Spinal cord (tissue), 10 donors: Measurements from ENCODE around the gene PLOD1. TPM values are rescaled to one million over a fixed set of nuclear protein-coding genes. Genes with fewer than 3 reads are reported as not detected.
A peak's percentile ranks its signal among the peaks of the same experiment; 100 is the strongest.
"Not testable (repeated sequence)": the region's sequence is repeated elsewhere in the genome, so short reads cannot be mapped to it uniquely, and the experiment has no call there.

Experiments used
- DNase-seq, 6 donors: peaks; one replicate each; pipeline versions ENCODE4 v3.0.0 to v3.0.0-alpha.2; 2013 to 2015; ENCODE audit warnings: low spot score in 6 of 6, low read depth in 4 of 6
- H3K27ac ChIP-seq: one replicate; pipeline ENCODE4 v1.5.1; 2013; ENCODE audit warnings: low read depth, low read length, control low read depth
- H3K27me3 ChIP-seq: one replicate; pipeline ENCODE4 v1.6.1; 2013; ENCODE audit warnings: low read length; ENCODE audit not compliant: control insufficient read depth, insufficient read depth
- H3K36me3 ChIP-seq: one replicate; pipeline ENCODE4 v1.6.1; 2013; ENCODE audit warnings: low read length; ENCODE audit not compliant: control insufficient read depth, insufficient read depth
- H3K4me1 ChIP-seq: one replicate; pipeline ENCODE4 v1.6.1; 2013; ENCODE audit warnings: low read length; ENCODE audit not compliant: control insufficient read depth, insufficient read depth
- H3K4me3 ChIP-seq: one replicate; pipeline ENCODE4 v1.5.1; 2013; ENCODE audit warnings: low read depth, low read length, control low read depth
- H3K9me3 ChIP-seq: one replicate; pipeline ENCODE4 v1.6.1; 2013; ENCODE audit warnings: low read length; ENCODE audit not compliant: control insufficient read depth, insufficient read depth
- WGBS: methylation state at CpG from one replicate; pipeline ENCODE4 v1.1.5; 2013; ENCODE audit warnings: missing lambda C conversion rate; ENCODE audit not compliant: insufficient coverage; 5-methylcytosine and 5-hydroxymethylcytosine counted together
- polyA plus RNA-seq, 2 donors: library from polyadenylated mRNA; unstranded; fragments of 120-200 nt; gene quantifications; one replicate each; pipeline ENCODE4 v1.2.1, GENCODE V29; 2013; ENCODE audit not compliant: insufficient read length in 2 of 2
- total RNA-seq, 2 donors: library from RNA; depleted of rRNA in 1 of 2; stranded (reverse); fragments of 120-200 nt in 1 of 2; fragments of >200 nt in 1 of 2; gene quantifications; one replicate each; pipeline versions ENCODE4 v1.2.3 to v1.2.4, GENCODE V29; 2013 to 2014
- donor health status: healthy.

Gene PLOD1
- total and polyA plus RNA-seq, 4 donors, result 47.7 to 108 (median 73.2) TPM

DNA sequence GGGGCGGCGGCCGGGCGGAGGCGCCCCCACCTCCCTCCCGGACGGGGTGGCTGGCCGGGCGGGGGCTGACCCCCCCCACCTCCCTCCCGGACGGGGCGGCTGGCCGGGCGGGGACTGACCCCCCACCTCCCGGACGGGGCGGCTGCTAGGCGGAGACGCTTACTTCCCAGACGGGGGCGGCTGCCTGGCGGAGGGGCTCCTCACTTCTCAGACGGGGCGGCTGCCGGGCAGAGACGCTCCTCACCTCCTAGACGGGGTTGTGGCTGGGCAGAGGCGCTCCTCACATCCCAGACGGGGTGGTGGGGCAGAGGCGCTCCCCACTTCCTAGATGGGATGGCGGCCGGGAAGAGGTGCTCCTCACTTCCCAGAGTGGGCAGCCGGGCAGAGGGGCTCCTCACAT is 73.8 kb downstream of the PLOD1 start:
- DNase-seq, H3K27me3 ChIP-seq, H3K27ac ChIP-seq, H3K9me3 ChIP-seq, H3K4me1 ChIP-seq, H3K4me3 ChIP-seq: not testable (repeated sequence)
- H3K36me3 ChIP-seq, result peaks cover 92% of the 10 kb centered on the region
- 94% methylated on average over 17 of the region's 33 CpGs for WGBS

DNA sequence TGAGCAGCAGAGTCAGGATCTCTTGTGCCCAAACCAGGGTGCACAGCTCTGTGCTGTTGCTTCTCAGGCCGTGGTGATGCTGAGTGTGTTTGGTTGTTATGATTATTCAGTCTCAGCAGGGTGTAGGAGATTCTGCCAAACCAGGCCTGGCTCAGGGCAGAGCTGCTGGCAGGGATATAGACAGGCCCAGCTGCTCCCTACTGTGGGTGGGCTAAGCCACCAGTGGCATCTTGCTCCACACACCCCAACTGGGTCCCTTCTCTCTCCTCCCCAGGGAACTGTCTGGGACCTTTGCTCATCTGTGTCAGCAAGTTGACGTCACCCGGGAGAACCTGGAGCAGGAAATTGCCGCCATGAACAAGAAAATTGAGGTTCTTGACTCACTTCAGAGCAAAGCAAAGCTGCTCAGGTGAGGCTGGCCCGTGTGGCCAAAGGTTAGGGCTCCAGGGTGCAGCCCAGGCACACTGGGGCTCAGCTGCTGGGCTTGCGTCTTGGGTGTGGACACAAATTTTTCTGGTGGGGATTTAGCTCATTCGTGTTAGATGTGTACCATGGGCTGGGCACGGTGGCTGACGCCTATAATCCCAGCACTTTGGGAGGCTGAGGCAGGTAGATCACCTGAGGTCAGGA is 74.9 kb downstream of the PLOD1 start:
- H3K4me1 ChIP-seq, result no peaks in the 10 kb centered on the region
- WGBS, result 93% methylated on average over 9 of the region's 9 CpGs
- no peaks in the 10 kb centered on the region for H3K9me3 ChIP-seq
- peak in 1 of 6 donors; percentile 29 for DNase-seq
- no peak overlapping the region for H3K27ac ChIP-seq
- H3K4me3 ChIP-seq, result no peak overlapping the region
- no peaks in the 10 kb centered on the region for H3K27me3 ChIP-seq
- peaks cover 88% of the 10 kb centered on the region for H3K36me3 ChIP-seq

- WGBS, result 85% methylated on average over 12 of the region's 16 CpGs
- Histone ChIP-seq H3K4me3 (no peak overlapping the region), H3K36me3 (peaks cover 73% of the 10 kb centered on the region), H3K4me1 (no peaks in the 10 kb centered on the region), H3K9me3 (no peaks in the 10 kb centered on the region), H3K27me3 (no peaks in the 10 kb centered on the region), H3K27ac (no peak overlapping the region)
- no peak for DNase-seq
Measured at GRCh38 chr1:12010746-12011570, 76.4 kb downstream of the PLOD1 start.

GRCh38 chr1:12011998-12012397 is 77.5 kb downstream of the PLOD1 start:
- H3K4me3 ChIP-seq, result no peak overlapping the region
- H3K9me3 ChIP-seq, result no peaks in the 10 kb centered on the region
- WGBS, result 96% methylated on average over 4 of the region's 4 CpGs
- H3K36me3 ChIP-seq, result peaks cover 62% of the 10 kb centered on the region
- H3K27me3 ChIP-seq, result no peaks in the 10 kb centered on the region
- no peaks in the 10 kb centered on the region for H3K4me1 ChIP-seq
- H3K27ac ChIP-seq, result no peak overlapping the region
- no peak for DNase-seq

- Histone ChIP-seq H3K36me3 (peaks cover 55% of the 10 kb centered on the region), H3K4me3 (no peak overlapping the region), H3K4me1 (no peaks in the 10 kb centered on the region), H3K9me3 (no peaks in the 10 kb centered on the region), H3K27ac (no peak overlapping the region), H3K27me3 (no peaks in the 10 kb centered on the region)
- DNase-seq, result no peak
- WGBS, result 94% methylated on average over 4 of the region's 8 CpGs
Measured at GRCh38 chr1:12012560-12013316, 78.2 kb downstream of the PLOD1 start.

GRCh38 chr1:12014141-12014991 is 79.8 kb downstream of the PLOD1 start:
- peaks cover 44% of the 10 kb centered on the region for H3K36me3 ChIP-seq

DNA sequence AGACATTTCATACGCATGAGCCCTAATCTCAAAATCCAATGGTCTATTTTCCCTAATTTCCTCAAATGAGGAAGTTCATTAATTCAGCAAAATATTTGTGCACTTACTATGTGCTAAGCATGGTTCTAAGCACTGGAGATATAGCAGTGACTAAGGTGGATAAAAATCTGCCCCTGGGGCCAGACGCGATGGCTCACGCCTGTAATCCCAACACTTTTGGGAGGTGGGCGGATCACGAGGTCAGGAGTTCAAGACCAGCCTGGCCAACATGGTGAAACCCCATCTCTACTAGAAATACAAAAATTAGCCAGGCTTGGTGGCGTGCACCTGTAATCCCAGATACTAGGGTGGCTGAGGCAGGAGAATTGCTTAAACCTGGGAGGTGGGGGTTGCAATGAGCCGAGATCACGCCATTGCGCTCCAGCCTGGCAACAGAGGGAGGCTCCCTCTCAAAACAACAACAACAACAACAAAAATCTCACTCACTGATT is 80.5 kb downstream of the PLOD1 start:
- Histone ChIP-seq H3K9me3 (no peaks in the 10 kb centered on the region), H3K4me3 (no peak overlapping the region), H3K36me3 (peaks cover 37% of the 10 kb centered on the region), H3K4me1 (peaks cover 4% of the 10 kb centered on the region), H3K27me3 (no peaks in the 10 kb centered on the region), H3K27ac (no peak overlapping the region)
- DNase-seq, result no peak
- WGBS, result 100% methylated on average over 6 of the region's 10 CpGs

More at GRCh38 chr1:12014141-12014991, 79.8 kb downstream of the PLOD1 start:
- H3K4me1 ChIP-seq, result no peaks in the 10 kb centered on the region
- no peak for DNase-seq
- 87% methylated on average over 14 of the region's 16 CpGs for WGBS
- H3K27me3 ChIP-seq, result no peaks in the 10 kb centered on the region
- H3K9me3 ChIP-seq, result no peaks in the 10 kb centered on the region
- H3K27ac ChIP-seq, result no peak overlapping the region
- H3K4me3 ChIP-seq, result no peak overlapping the region

GRCh38 chr1:12015499-12015898 is 81.0 kb downstream of the PLOD1 start:
- H3K27me3 ChIP-seq, result no peaks in the 10 kb centered on the region
- no peak overlapping the region for H3K4me3 ChIP-seq
- H3K27ac ChIP-seq, result no peak overlapping the region
- no peaks in the 10 kb centered on the region for H3K9me3 ChIP-seq
- no peak for DNase-seq
- 100% methylated on average over 2 of the region's 9 CpGs for WGBS
- peaks cover 8% of the 10 kb centered on the region for H3K4me1 ChIP-seq
- peaks cover 32% of the 10 kb centered on the region for H3K36me3 ChIP-seq

DNA sequence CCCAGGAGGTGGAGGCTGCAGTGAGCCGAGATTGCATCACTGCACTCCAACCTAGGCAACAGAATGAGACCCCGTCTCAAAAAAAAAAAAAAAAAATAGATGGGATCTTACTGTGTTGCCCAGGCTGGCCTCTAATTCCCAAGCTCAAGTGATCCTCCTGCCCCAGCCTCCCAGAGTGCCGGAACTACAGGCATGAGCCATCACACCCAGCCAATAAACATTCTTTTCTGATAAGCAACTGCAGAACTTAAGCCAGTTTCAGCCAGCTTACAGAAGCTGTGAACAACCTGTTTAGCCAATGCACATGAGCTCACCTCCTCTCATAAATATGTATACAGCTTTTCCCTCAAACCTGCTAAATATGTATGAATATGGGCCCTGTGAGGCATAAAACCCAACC is 81.7 kb downstream of the PLOD1 start:
- 100% methylated on average over 1 of the region's 3 CpGs for WGBS
- no peak for DNase-seq
- H3K4me3 ChIP-seq, result no peak overlapping the region
- H3K36me3 ChIP-seq, result peaks cover 25% of the 10 kb centered on the region
- no peaks in the 10 kb centered on the region for H3K9me3 ChIP-seq
- H3K4me1 ChIP-seq, result peaks cover 11% of the 10 kb centered on the region
- no peaks in the 10 kb centered on the region for H3K27me3 ChIP-seq
- H3K27ac ChIP-seq, result no peak overlapping the region
